ENCODE results near the gene GSTO1.

Gene GSTO1

GRCh38 chr10:104231784-104232612 is 22.7 kb upstream of the GSTO1 start, which contains the start of gene CFAP43 (continued):
- TF ChIP-seq, protein P1, sequence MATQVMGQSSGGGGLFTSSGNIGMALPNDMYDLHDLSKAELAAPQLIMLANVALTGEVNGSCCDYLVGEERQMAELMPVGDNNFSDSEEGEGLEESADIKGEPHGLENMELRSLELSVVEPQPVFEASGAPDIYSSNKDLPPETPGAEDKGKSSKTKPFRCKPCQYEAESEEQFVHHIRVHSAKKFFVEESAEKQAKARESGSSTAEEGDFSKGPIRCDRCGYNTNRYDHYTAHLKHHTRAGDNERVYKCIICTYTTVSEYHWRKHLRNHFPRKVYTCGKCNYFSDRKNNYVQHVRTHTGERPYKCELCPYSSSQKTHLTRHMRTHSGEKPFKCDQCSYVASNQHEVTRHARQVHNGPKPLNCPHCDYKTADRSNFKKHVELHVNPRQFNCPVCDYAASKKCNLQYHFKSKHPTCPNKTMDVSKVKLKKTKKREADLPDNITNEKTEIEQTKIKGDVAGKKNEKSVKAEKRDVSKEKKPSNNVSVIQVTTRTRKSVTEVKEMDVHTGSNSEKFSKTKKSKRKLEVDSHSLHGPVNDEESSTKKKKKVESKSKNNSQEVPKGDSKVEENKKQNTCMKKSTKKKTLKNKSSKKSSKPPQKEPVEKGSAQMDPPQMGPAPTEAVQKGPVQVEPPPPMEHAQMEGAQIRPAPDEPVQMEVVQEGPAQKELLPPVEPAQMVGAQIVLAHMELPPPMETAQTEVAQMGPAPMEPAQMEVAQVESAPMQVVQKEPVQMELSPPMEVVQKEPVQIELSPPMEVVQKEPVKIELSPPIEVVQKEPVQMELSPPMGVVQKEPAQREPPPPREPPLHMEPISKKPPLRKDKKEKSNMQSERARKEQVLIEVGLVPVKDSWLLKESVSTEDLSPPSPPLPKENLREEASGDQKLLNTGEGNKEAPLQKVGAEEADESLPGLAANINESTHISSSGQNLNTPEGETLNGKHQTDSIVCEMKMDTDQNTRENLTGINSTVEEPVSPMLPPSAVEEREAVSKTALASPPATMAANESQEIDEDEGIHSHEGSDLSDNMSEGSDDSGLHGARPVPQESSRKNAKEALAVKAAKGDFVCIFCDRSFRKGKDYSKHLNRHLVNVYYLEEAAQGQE (tag by site-specific recombination; IDR thresholded peaks at IDR 0.05) = peak; percentile 57
- TF ChIP-seq KLF1 (tag by site-specific recombination; IDR thresholded peaks at IDR 0.05) = peak; percentile 81
- TF ChIP-seq ZNF239 (tag by site-specific recombination; IDR thresholded peaks at IDR 0.05) = 0 out of 2 replicates have a peak, but pooled peaks have one; percentile 37
- peak; percentile 46 for TF ChIP-seq ZBTB8A (tag by site-specific recombination; IDR thresholded peaks at IDR 0.05)
- TF ChIP-seq ZNF211 (tag by site-specific recombination; IDR thresholded peaks at IDR 0.05; ENCODE audit: low read depth) = no peak
- TF ChIP-seq, protein P2, sequence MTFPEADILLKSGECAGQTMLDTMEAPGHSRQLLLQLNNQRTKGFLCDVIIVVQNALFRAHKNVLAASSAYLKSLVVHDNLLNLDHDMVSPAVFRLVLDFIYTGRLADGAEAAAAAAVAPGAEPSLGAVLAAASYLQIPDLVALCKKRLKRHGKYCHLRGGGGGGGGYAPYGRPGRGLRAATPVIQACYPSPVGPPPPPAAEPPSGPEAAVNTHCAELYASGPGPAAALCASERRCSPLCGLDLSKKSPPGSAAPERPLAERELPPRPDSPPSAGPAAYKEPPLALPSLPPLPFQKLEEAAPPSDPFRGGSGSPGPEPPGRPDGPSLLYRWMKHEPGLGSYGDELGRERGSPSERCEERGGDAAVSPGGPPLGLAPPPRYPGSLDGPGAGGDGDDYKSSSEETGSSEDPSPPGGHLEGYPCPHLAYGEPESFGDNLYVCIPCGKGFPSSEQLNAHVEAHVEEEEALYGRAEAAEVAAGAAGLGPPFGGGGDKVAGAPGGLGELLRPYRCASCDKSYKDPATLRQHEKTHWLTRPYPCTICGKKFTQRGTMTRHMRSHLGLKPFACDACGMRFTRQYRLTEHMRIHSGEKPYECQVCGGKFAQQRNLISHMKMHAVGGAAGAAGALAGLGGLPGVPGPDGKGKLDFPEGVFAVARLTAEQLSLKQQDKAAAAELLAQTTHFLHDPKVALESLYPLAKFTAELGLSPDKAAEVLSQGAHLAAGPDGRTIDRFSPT (tag by site-specific recombination; IDR thresholded peaks at IDR 0.05) = no peak
- no peak for TF ChIP-seq ZBTB44 (tag by site-specific recombination; IDR thresholded peaks at IDR 0.05)
- peak; percentile 92 for TF ChIP-seq SP2 (tag by site-specific recombination; IDR thresholded peaks at IDR 0.05)
- TF ChIP-seq ZNF350 (tag by site-specific recombination; IDR thresholded peaks at IDR 0.05) = no peak
- TF ChIP-seq ZNF76 (tag by site-specific recombination; IDR thresholded peaks at IDR 0.05; ENCODE audit: borderline replicate concordance, low read depth) = peak; percentile 66; the same call in 1 of the 2 replicates
- TF ChIP-seq ZNF23 (tag by site-specific recombination; IDR thresholded peaks at IDR 0.05; ENCODE audit: borderline replicate concordance) = no peak
- TF ChIP-seq ZSCAN30 (tag by site-specific recombination; IDR thresholded peaks at IDR 0.05) = peak; percentile 79
- no peak for TF ChIP-seq ZNF394 (tag by site-specific recombination; IDR thresholded peaks at IDR 0.05; ENCODE audit: borderline replicate concordance)
- TF ChIP-seq ZNF664 (tag by site-specific recombination; IDR thresholded peaks at IDR 0.05) = no peak
- no peak for TF ChIP-seq ZNF596 (tag by site-specific recombination; IDR thresholded peaks at IDR 0.05)
- peak; percentile 76; the same call in 1 of the 2 replicates for TF ChIP-seq ZIC2 (tag by site-specific recombination; IDR thresholded peaks at IDR 0.05)
- peak; percentile 98 for TF ChIP-seq ZNF335 (tag by site-specific recombination; conservative IDR thresholded peaks at IDR 0.05)
- no peak for TF ChIP-seq TRIM28 (IDR thresholded peaks at IDR 0.05; ENCODE audit: borderline replicate concordance, low read length)
- no peak for TF ChIP-seq ZNF776 (tag by site-specific recombination; IDR thresholded peaks at IDR 0.05; ENCODE audit: borderline replicate concordance)
- no peak for TF ChIP-seq ZNF510 (tag by site-specific recombination; IDR thresholded peaks at IDR 0.05; ENCODE audit: insufficient replicate concordance)
- TF ChIP-seq ZBTB1 (tag by site-specific recombination; IDR thresholded peaks at IDR 0.05) = no peak
- peak; percentile 92 for TF ChIP-seq ZBTB48 (tag by site-specific recombination; IDR thresholded peaks at IDR 0.05)
- no peak for TF ChIP-seq ZNF214 (tag by site-specific recombination; IDR thresholded peaks at IDR 0.05; ENCODE audit: borderline replicate concordance)
- TF ChIP-seq PRDM1 (tag by site-specific recombination; IDR thresholded peaks at IDR 0.05) = peak; percentile 62
- TF ChIP-seq REPIN1 (tag by site-specific recombination; IDR thresholded peaks at IDR 0.05; ENCODE audit: low read depth) = 0 out of 2 replicates have a peak, but pooled peaks have one; percentile 68
- TF ChIP-seq GLIS2 (tag by site-specific recombination; IDR thresholded peaks at IDR 0.05) = peak; percentile 70
- no peak for TF ChIP-seq ZNF302 (tag by site-specific recombination; IDR thresholded peaks at IDR 0.05; ENCODE audit: low read depth)
- peak; percentile 32; the same call in 1 of the 2 replicates for TF ChIP-seq ZNF777 (tag by site-specific recombination; IDR thresholded peaks at IDR 0.05; ENCODE audit: borderline replicate concordance)
- TF ChIP-seq EGR2 (tag by site-specific recombination; IDR thresholded peaks at IDR 0.05; ENCODE audit: low read depth) = no peak
- peak; percentile 82; the same call in 1 of the 2 replicates for TF ChIP-seq ZNF785 (tag by site-specific recombination; IDR thresholded peaks at IDR 0.05)
- no peak for TF ChIP-seq ZNF830 (tag by site-specific recombination; IDR thresholded peaks at IDR 0.05; ENCODE audit: low read depth)
- TF ChIP-seq, protein P3, sequence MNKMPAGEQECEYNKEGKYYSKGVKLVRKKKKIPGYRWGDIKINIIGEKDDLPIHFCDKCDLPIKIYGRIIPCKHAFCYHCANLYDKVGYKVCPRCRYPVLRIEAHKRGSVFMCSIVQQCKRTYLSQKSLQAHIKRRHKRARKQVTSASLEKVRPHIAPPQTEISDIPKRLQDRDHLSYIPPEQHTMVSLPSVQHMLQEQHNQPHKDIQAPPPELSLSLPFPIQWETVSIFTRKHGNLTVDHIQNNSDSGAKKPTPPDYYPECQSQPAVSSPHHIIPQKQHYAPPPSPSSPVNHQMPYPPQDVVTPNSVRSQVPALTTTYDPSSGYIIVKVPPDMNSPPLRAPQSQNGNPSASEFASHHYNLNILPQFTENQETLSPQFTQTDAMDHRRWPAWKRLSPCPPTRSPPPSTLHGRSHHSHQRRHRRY (tag by site-specific recombination; IDR thresholded peaks at IDR 0.05) = 0 out of 2 replicates have a peak, but pooled peaks have one; percentile 70
